ENCODE results near the gene RPS17.

DNA sequence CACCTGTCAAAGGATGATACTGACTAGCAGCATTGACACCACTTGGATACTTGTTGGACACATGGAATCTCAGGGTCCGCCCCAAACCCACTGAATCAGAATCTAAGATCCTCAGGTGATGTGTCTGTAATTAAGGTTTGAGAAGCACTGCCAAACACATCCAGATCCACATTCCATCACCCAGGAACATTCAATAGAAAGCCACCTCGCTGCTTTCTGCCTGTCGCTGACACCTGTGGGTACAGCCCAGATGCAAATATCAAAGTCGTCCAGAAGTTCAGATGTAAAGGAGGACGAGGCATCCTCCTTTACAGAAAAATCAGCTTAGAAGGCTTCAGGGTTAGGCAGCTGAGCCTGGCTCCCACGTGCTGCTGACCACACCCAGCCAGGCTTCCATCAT, 5.2 kb upstream of the RPS17 start:
- TF ChIP-seq, protein P1, sequence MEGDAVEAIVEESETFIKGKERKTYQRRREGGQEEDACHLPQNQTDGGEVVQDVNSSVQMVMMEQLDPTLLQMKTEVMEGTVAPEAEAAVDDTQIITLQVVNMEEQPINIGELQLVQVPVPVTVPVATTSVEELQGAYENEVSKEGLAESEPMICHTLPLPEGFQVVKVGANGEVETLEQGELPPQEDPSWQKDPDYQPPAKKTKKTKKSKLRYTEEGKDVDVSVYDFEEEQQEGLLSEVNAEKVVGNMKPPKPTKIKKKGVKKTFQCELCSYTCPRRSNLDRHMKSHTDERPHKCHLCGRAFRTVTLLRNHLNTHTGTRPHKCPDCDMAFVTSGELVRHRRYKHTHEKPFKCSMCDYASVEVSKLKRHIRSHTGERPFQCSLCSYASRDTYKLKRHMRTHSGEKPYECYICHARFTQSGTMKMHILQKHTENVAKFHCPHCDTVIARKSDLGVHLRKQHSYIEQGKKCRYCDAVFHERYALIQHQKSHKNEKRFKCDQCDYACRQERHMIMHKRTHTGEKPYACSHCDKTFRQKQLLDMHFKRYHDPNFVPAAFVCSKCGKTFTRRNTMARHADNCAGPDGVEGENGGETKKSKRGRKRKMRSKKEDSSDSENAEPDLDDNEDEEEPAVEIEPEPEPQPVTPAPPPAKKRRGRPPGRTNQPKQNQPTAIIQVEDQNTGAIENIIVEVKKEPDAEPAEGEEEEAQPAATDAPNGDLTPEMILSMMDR (IDR thresholded peaks at IDR 0.05; ENCODE audit: insufficient read depth, low read depth, low read length) = no peak
- no peak for TF ChIP-seq EZH2 (IDR thresholded peaks at IDR 0.05; ENCODE audit: insufficient read depth, low read length)
